GM23248 (cell line): ENCODE data around the gene NEMP2. TPM values are rescaled to one million over a fixed set of nuclear protein-coding genes. Genes with fewer than 3 reads are reported as not detected.

Experiments used
- DNase-seq: peaks from one replicate; pipeline ENCODE4 v3.0.0-alpha.2; 2015
- H2AFZ ChIP-seq: fragments of 200-600 bp; sonication (generic); 2 replicates; pipeline ENCODE4 v1.6.1; 2016; ENCODE audit warnings: antibody characterized with exemption
- H3F3A ChIP-seq: fragments of 200-600 bp; sonication (generic); 2 replicates; pipeline ENCODE4 v1.6.1; 2016; ENCODE audit warnings: mild to moderate bottlenecking, antibody characterized with exemption, mixed run types; ENCODE audit not compliant: insufficient read depth
- H3K27ac ChIP-seq: fragments of 200-600 bp; sonication (generic); 2 replicates; pipeline ENCODE4 v1.5.1; 2016; ENCODE audit warnings: mild to moderate bottlenecking
- H3K27me3 ChIP-seq: fragments of 200-600 bp; sonication (generic); replicated peaks from 2 replicates; pipeline ENCODE4 v1.6.1; 2016; ENCODE audit warnings: mild to moderate bottlenecking; ENCODE audit not compliant: insufficient read depth
- H3K36me3 ChIP-seq: fragments of 200-600 bp; sonication (generic); 2 replicates; pipeline ENCODE4 v1.6.1; 2016; ENCODE audit warnings: low read depth, mild to moderate bottlenecking
- H3K4me1 ChIP-seq: fragments of 200-600 bp; sonication (generic); 2 replicates; pipeline ENCODE4 v1.6.1; 2016; ENCODE audit warnings: mild to moderate bottlenecking; ENCODE audit not compliant: insufficient read depth
- H3K4me2 ChIP-seq: fragments of 200-600 bp; sonication (generic); one replicate; pipeline ENCODE4 v1.6.1; 2016; ENCODE audit warnings: mild to moderate bottlenecking; ENCODE audit not compliant: unreplicated experiment
- H3K4me3 ChIP-seq: fragments of 200-600 bp; sonication (generic); 2 replicates; pipeline ENCODE4 v1.5.1; 2016; ENCODE audit warnings: mild to moderate bottlenecking
- H3K79me2 ChIP-seq: fragments of 200-600 bp; sonication (generic); 2 replicates; pipeline ENCODE4 v1.6.1; 2016; ENCODE audit warnings: mild to moderate bottlenecking; ENCODE audit not compliant: insufficient read depth
- H3K9ac ChIP-seq: fragments of 200-600 bp; sonication (generic); 2 replicates; pipeline ENCODE4 v1.6.1; 2016; ENCODE audit warnings: mild to moderate bottlenecking
- H3K9me2 ChIP-seq: fragments of 200-600 bp; sonication (generic); 2 replicates; pipeline ENCODE4 v1.6.1; 2016; ENCODE audit warnings: mixed run types, mild to moderate bottlenecking, moderate library complexity; ENCODE audit not compliant: insufficient read depth
- H3K9me3 ChIP-seq: fragments of 200-600 bp; sonication (generic); one replicate; pipeline ENCODE4 v1.6.1; 2017; ENCODE audit warnings: low read depth
- H4K20me1 ChIP-seq: fragments of 200-600 bp; sonication (generic); 2 replicates; pipeline ENCODE4 v1.6.0; 2016; ENCODE audit not compliant: insufficient read depth
- EZH2 ChIP-seq: fragments of 200-600 bp; sonication (generic); IDR thresholded peaks from 2 replicates; pipeline ENCODE4 v1.6.1; 2018; ENCODE audit warnings: antibody characterized with exemption, mild to moderate bottlenecking; ENCODE audit not compliant: insufficient read depth, poor library complexity, severe bottlenecking
- EZH2phosphoT487 ChIP-seq: fragments of 200-600 bp; sonication (generic); IDR thresholded peaks from 2 replicates; pipeline ENCODE4 v1.6.1; 2018; ENCODE audit warnings: antibody characterized with exemption, moderate library complexity, mild to moderate bottlenecking, low read depth; ENCODE audit not compliant: insufficient read depth
- WGBS, 2 experiments: methylation state at CpG; one replicate each; pipeline ENCODE4 v1.1.6; 2015 to 2017; ENCODE audit warnings: low lambda C conversion rate in 2 of 2, low coverage in 1 of 2; ENCODE audit errors: missing lambda C conversion rate in 2 of 2; 5-methylcytosine and 5-hydroxymethylcytosine counted together
- in situ Hi-C: fragments of 300-500 bp; cut with MboI; formaldehyde crosslinking; loops from 2 replicates; pipeline ENCODE4 v1.15.0; 2020
- polyA plus RNA-seq: library from polyadenylated mRNA; unstranded; fragments of >200 nt; fragmentation: Nextera tagmentation; extraction: Ambion mirVana; gene quantifications from 2 replicates; pipeline ENCODE4 v1.2.1, GENCODE V29; 2016
- total RNA-seq: library from RNA; depleted of rRNA; stranded (reverse); fragments of >200 nt; shearing (Covaris generic); gene quantifications from 2 replicates; pipeline ENCODE4 v1.2.3, GENCODE V29; 2014

NEMP2 gene
- total and polyA plus RNA-seq, 2 experiments from 2014 or later = 2.7 to 3.8 TPM

DNA sequence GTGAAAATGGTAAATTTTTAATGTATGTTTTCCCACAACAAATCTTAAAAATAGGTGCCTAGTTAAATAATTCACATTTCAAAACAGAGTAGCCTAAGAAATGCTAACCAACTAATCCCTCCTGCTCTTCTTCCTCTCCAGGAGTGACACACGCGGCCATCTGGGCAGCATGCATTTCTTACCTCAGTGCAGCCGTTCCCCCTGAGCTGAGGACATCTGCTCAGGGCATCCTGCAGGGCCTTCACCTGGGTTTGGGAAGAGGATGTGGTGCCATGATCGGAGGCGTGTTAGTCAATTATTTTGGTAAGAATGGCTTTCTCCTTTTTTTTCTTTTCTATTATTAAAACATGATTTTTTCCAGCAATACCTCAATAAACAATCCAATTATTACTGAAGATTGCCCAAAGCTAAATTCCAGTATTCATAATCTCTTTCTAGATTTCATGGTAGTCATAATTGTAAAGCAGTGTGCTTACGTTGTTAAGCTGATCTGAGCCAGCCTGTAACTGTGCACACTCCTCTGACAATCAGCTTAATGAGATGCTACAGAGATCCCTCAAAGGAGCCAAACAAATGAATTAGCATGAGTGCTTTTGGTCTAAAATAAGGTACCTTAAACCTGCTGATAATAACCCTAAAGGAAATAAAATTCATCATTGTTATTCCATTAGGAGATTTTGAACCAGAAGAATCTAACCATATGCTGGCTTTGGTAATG, 45.8 kb downstream of the NEMP2 start:
- in situ Hi-C loops = no loop called here
- WGBS, 2 experiments = 91 to 95% methylated on average over 6 of the region's 6 CpGs

DNA sequence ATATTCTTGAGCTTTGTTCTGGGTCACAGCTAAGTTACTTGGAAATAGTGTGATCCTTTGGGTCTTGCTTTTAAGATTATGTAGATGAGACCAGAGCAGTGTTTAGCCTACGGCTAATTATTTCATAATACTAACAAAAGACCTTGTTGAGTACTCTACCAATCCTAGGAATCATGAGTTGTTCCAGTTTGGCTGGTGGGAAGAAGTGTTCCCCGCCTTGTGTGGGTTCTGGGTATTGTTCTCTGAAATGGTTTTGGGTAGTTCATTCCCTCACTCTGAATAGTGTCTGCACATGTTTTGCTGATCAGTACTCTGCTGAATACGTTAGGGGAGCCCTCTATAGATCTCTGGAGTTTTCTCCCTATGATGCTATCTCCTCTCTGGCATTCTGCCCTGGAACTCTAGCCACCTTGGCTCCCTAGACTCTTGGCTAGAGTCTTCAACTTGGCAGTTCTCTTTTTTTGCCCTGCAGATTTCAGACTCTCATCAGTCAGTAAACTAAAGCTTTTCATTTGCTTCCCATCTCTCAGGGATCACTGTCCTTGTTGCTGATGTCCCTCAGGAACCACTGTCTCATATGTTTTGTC, 48.4 kb downstream of the NEMP2 start:
- Histone ChIP-seq H3K27ac (no peak overlapping the region), H3K4me1 (no peaks in the 10 kb centered on the region), H3K79me2 (no peaks in the 10 kb centered on the region), H2AFZ (no peak overlapping the region), H3F3A (no peaks in the 10 kb centered on the region; the same call in 1 of the 2 replicates), H3K4me3 (no peak overlapping the region), H3K27me3 (no peaks in the 10 kb centered on the region), H4K20me1 (no peaks in the 10 kb centered on the region), H3K9me3 (no peaks in the 10 kb centered on the region), H3K4me2 (no peak overlapping the region), H3K9ac (no peak overlapping the region), H3K36me3 (no peaks in the 10 kb centered on the region; the same call in 1 of the 2 replicates), H3K9me2 (no peaks in the 10 kb centered on the region)
- no peak for TF ChIP-seq EZH2phosphoT487
- no peak for TF ChIP-seq EZH2
- DNase-seq = peak; percentile 37
- in situ Hi-C loops = no loop called here
- WGBS, 2 experiments = 35 to 39% methylated on average over 3 of the region's 3 CpGs

More for the DNA sequence above, 45.8 kb downstream of the NEMP2 start:
- no peaks in the 10 kb centered on the region for H4K20me1 ChIP-seq
- H3K4me1 ChIP-seq = no peaks in the 10 kb centered on the region
- H3K27me3 ChIP-seq = no peaks in the 10 kb centered on the region
- no peak for DNase-seq
- H3K36me3 ChIP-seq = no peaks in the 10 kb centered on the region; the same call in 1 of the 2 replicates
- H3K9me3 ChIP-seq = no peaks in the 10 kb centered on the region
- H3K4me3 ChIP-seq = no peak overlapping the region
- H3K79me2 ChIP-seq = no peaks in the 10 kb centered on the region
- H3K9me2 ChIP-seq = no peaks in the 10 kb centered on the region
- TF ChIP-seq EZH2 = no peak
- TF ChIP-seq EZH2phosphoT487 = no peak
- no peak overlapping the region for H3K4me2 ChIP-seq
- H3K27ac ChIP-seq = no peak overlapping the region
- no peak overlapping the region for H2AFZ ChIP-seq
- no peak overlapping the region for H3K9ac ChIP-seq
- H3F3A ChIP-seq = no peaks in the 10 kb centered on the region; the same call in 1 of the 2 replicates

DNA sequence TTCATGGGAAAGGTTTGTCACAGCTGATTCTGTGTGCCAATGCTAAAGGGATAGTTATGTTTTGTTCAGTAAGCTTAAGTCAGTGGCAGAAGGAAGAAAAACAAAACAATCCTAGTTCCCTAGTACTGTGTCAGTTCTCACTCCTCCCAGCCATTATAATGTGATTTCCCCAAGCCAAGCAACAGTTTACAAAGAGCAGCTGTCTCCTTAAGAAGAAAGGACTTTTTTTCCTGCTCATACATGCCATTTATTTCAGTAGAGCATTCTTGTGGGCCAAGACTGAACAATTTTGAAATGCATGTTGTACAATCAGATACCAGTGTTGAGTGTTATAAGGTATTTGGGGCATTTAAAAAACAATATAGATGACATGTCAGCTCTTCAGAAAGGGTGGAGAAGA, 52.1 kb downstream of the NEMP2 start:
- TF ChIP-seq EZH2 = no peak
- no peak for TF ChIP-seq EZH2phosphoT487
- Histone ChIP-seq H3K4me2 (no peak overlapping the region), H3K4me1 (no peaks in the 10 kb centered on the region), H3K9me2 (no peaks in the 10 kb centered on the region), H3K36me3 (no peaks in the 10 kb centered on the region), H3K9ac (no peak overlapping the region), H3K27ac (no peak overlapping the region), H3K4me3 (no peak overlapping the region), H3F3A (no peaks in the 10 kb centered on the region; the same call in 1 of the 2 replicates), H4K20me1 (no peaks in the 10 kb centered on the region), H3K79me2 (no peaks in the 10 kb centered on the region), H3K27me3 (no peaks in the 10 kb centered on the region), H3K9me3 (no peaks in the 10 kb centered on the region), H2AFZ (no peak overlapping the region)
- DNase-seq = peak; percentile 13
- in situ Hi-C loops = no loop called here

DNA sequence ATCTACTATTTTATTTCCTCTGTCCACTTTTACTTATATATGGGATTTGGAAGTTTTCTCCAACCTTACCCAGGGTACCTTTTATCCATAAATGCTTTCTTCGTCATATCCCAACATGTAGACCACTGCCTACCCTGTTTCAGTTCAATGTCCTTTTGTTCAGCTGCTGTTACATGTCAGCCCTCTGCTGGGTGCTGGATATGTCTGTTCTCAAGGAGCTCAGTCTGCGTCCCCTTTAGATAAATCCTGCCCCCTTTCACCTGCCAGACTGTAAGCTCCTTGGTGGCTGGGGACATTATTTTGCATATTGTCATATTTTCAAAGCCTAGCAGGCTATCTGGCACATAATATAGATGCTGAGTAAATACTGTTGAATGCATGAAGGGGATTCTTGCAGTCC, 53.2 kb downstream of the NEMP2 start:
- Histone ChIP-seq H3F3A (no peaks in the 10 kb centered on the region; the same call in 1 of the 2 replicates), H3K79me2 (no peaks in the 10 kb centered on the region)
- WGBS, 2 experiments = 100% methylated on average over 2 of the region's 2 CpGs

More for the DNA sequence above, 53.2 kb downstream of the NEMP2 start:
- H3K4me3 ChIP-seq = no peak overlapping the region
- H3K27me3 ChIP-seq = no peaks in the 10 kb centered on the region
- no peak for DNase-seq
- no peaks in the 10 kb centered on the region for H3K9me2 ChIP-seq
- H3K9ac ChIP-seq = no peak overlapping the region
- H4K20me1 ChIP-seq = no peaks in the 10 kb centered on the region
- no peaks in the 10 kb centered on the region for H3K4me1 ChIP-seq
- H3K27ac ChIP-seq = no peak overlapping the region
- in situ Hi-C loops = no loop called here
- no peaks in the 10 kb centered on the region for H3K36me3 ChIP-seq
- H2AFZ ChIP-seq = no peak overlapping the region
- TF ChIP-seq EZH2phosphoT487 = no peak
- TF ChIP-seq EZH2 = no peak
- H3K9me3 ChIP-seq = no peaks in the 10 kb centered on the region
- no peak overlapping the region for H3K4me2 ChIP-seq
